ENCODE results near the gene STOML3. TPM values are rescaled to one million over a fixed set of nuclear protein-coding genes. Genes with fewer than 3 reads are reported as not detected.

The STOML3 gene
- total and polyA plus RNA-seq, 2 of the 8 experiments (the other 6 are each of a cell fraction or from before 2014, with no cell fraction given): 0.06 TPM; not detected in 1

DNA sequence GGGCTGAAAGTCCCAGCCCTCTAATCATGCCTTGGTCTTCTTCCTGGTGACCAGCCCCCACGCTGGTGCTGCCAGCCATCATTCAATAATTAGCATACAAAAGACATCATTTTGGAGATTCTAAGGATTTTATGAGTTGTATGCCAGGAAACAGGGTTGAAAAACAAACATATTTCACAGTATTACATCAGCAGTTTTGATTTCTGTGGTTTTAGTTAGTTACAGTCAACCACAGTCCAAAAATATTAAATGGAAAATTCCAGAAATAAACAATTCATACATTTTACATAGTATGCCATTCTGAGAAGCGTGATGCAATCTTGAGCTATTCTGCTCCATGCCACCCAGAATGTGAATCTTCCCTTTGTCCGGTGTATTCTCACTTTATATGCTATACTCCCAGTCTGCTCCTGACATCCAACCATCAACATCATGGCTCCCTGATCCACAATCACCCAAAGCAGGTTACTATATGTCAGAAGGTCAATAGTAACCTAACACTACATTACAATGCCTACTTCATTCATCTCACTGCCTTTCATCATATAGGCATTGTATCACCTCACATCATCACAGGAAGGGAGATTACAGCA, 49.2 kb downstream of the STOML3 start (continued):
- no peak for TF ChIP-seq CTCF (IDR thresholded peaks at IDR 0.05; ENCODE audit: control extremely low read depth in 1 of 3, insufficient read depth in 1 of 3, low read depth in 1 of 3, low read length in 3 of 3)
- TF ChIP-seq SP2 (IDR thresholded peaks at IDR 0.05; ENCODE audit: low read length): no peak
- no peak for TF ChIP-seq KDM5A (IDR thresholded peaks at IDR 0.05; ENCODE audit: low read length)
- no peak for TF ChIP-seq SIX5 (IDR thresholded peaks at IDR 0.05; ENCODE audit: low read depth, low read length)
- no peak for TF ChIP-seq NRF1 (IDR thresholded peaks at IDR 0.05; ENCODE audit: low read depth, low read length)
- no peak for TF ChIP-seq CBX5 (IDR thresholded peaks at IDR 0.05; ENCODE audit: low read depth, low read length)
- no peak for TF ChIP-seq EZH2 (IDR thresholded peaks at IDR 0.05; ENCODE audit: low read depth, low read length, severe bottlenecking)
- no peak for TF ChIP-seq TCF12 (IDR thresholded peaks at IDR 0.05; ENCODE audit: low read depth, low read length)
- no peak for TF ChIP-seq CEBPB (IDR thresholded peaks at IDR 0.05; ENCODE audit: low read depth, low read length)
